M059J (cell line): Measurements from ENCODE around the gene BAG1. TPM values are rescaled to one million over a fixed set of nuclear protein-coding genes. Genes with fewer than 3 reads are reported as not detected.

Experiments
- DNase-seq: peaks from one replicate; pipeline ENCODE4 v3.0.0-alpha.2; 2012; ENCODE audit warnings: low read depth
- total RNA-seq: library from RNA; depleted of rRNA; stranded (reverse); fragments of >200 nt; shearing (Covaris generic); gene quantifications from 2 replicates; pipeline ENCODE4 v1.2.3, GENCODE V29; 2014

Gene BAG1
- total RNA-seq, 1 experiment from 2014 or later: 72.0 TPM

DNA sequence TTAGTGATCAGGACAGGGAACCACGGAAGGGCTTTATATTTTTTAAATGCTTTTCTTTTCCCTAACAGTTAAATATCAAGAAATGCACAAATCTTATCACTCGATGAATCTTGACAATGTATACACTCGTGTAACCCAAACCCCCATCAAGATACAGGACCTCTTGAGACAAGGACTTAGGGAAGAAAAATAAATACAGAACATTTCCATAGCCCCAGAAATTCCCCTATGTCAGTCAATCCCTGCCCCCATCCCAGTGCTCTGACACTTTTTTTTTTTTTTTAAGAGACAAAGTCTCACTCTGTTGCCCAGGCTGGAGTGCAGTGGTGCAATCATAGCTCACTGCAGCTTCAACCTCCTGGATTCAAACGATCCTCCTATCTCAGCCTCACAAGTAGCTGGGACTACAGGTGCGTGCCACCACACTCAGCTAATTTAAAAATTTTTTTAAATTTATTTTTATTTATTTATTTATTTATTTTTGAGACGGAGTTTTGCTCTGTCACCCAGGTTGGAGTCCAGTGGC is 21.8 kb downstream of the BAG1 start:
- DNase-seq: no peak

DNA sequence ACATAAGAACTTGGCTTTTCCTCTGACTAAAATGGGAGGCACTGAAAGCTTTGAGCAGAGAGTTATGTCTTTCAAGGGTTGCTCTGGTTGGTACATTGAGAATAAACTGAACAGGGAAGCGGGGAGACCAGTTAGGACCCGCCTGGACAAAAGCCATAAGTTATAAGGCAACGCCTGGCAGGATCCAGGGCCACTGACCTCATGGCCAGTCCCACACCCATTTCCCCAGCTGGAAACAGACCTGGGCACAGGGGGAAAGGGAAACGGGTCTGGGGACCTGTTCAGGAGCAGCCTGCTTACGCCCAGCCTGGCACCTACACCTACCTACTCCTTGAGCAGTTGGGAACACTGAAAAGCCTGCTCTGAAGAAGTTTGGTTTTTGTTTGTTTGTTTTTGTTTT is 23.2 kb downstream of the BAG1 start:
- no peak for DNase-seq

DNA sequence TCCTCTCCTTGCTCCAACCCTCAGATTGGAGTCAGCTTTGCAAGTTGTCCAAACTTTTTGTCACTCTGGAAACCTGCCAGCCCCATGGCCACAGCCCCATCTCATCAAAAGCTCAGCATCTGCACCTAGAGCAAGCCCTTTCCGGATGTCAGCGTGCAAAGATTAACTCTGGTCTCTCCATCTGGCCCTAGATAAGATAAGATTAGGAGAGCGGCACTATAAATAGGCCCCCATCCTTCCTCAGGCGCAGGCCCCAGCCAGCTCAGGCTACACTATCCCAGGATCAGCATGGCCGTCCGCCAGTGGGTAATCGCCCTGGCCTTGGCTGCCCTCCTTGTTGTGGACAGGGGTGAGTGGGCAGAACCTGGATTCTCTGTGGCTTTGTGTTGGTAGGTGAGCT is 24.6 kb downstream of the BAG1 start, which contains the start of gene SPINK4:
SPINK4 (plus strand) TSS at position 247 of the 400 bp plus-strand sequence; CDS start at position 289, 42 bp downstream.
- peak; percentile 38 for DNase-seq

DNA sequence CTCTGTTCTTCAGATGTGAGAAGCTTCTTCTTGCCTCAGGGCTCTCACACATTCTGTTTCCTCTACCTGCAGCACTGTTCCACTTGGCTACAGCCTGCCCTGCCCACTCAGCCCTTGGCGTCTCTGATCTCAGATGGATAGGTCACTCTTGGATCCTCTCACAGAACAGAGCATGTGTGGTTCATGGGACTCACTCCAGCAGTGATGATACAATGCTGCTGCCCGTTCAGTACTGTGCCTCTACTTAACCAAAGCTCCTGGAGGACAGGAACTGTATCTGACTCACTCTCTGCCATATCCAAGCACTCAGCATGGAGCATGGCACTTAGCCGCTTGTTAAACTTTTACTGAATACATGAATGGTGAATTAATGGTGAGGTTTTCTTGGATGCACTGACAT is 27.9 kb downstream of the BAG1 start:
- DNase-seq: no peak

DNA sequence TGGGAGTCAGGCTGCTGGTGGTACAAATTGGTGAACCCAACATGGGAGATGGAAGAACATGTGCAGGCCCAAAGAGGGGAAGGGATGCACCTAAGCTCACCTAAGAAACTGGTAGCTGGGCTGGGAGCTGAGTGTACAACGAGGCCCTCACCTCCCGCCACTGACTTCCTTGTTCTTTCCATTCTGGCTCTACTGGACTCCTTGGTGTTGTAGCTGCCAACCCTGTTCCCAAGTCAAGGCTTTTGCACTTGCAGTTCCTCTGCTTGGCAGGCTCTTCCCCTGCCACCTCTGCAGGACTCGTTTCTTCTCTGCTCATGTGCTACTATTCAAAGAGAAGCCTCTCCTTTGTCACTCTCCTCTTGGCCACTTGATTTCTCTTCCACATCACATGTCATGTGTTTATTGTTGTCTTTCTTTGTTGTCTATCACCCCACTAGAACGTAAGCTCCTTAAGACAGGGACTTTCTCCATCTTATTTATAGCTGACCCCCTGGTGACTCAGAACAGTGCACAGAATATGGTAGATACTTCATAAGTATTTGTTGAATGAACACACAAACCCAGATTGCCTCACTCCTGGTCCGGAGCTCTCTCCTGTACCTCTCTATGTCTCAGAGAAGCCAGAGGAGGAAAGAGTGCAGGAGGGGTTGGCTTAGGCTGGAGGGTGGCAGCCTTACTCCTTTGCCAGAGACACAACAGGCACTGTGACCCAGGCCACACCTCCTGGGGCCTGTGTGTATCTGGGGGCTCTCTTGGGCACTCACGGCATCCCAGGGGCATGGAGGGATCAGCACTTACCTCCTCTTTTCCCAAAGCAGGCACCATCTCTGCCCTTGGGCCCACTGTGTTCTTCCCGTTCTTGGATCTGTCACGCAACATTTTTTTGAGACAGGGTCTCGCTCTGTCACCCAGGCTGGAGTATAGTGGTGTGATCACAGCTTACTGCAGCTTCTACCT is 29.7 kb downstream of the BAG1 start:
- DNase-seq: peak; percentile 39

DNA sequence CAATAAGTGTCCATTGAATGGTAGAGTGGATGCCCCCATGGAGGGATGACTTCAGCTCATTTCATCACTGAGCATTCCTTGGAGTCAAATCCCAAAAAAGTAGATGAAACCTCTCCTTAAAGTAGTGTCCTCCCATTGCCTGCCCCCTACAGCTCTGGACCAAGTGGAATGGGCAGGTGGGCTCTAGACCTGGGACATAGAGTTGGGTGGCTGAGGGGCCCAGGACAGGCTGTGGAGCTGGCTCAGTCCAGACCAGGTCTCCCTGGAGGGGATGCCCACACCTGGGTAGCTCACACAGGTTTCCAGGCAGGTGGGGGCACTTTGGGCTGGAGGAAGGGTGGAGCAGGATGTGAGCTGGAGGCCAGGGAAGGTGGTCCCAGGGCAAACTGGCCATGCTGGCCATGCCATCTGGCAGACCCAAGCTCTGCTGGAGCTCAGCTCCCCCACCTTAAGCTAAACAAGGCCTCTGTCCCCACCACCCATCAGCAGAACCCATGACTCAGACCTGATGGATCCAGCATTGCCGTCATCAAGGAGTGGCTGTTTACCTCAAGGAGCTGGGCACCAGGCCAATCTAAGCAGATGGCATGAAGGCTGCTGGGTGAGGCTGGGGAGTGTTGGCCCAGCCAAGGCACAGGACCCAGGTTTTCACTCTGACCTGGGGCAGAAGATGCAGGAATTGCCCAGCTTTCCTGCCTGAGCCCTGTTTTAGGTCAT is 30.7 kb downstream of the BAG1 start:
- peak; percentile 99 for DNase-seq

DNA sequence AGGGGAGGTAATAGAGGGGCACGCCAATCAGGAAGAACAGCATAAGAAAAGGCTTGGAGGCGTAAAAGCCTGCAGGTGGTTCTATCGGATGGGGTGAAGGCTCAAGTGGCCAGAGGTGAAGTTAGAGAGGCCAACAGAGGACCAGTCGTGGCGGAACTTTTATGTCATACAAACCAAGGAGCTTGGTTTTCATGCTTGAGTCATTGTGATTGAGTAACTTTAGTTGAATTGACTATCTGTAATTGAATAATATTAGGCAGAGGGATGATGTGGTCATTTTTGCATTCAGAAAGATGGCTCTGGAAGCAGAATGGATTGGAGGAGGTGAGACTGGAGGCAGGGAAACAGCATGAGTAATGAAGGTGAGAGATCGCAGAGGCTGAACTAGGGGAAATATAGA is 31.7 kb downstream of the BAG1 start:
- DNase-seq: no peak

DNA sequence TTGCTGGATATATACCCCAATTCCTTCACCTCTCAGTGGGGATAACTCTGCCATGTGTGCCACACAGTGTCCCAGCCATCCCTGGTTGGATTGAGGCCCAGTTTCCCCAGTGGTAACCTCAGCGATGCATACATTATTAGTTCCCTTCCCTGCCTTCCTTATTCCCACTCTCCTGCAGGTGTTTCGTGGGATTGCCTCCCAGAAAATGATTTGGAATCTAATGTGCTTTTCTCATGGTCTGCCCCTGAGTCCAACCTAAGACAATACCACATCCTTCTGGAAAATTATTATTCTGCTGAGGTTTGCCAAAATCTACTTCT is 32.9 kb downstream of the BAG1 start:
- DNase-seq: no peak

DNA sequence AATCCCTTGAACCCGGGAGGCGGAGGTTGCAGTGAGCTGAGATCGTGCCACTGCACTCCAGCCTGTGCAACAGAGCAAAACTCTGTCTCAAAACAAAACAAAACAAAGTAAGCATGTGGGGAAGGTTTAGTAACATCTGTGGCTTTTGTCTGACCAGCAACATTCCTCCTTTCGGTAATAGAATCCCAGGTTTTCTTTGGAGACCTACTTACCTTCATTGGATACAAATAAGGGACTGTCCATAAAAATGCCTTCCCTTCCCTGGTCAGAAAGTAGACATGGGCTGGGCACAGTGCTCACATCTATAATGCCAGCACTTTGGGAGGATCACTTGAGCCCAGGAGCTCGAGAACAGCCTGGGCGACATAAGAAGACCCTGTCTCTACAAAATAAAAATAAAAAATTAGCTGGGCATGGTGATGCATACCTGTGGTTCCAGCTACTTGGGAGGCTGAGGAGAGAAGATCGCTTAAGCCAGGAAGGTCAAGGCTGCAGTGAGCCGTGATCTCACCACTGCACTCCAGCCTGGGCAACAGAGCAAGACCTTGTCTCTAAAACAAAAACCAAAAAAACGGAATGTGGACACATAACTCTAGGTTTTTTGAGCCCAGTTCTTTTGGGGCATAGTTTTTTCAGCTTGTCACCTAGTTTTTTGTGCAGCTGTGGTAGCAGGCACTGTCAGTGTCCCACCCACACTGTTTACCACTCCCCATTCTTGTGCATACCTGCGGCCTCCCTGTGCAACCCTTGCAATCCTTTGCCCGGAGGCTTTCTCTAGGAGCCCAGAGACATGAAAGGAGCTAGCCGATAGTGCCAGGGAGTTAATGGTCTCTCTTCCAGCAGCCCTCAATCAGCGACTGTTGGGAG is 33.5 kb downstream of the BAG1 start:
- DNase-seq: peak; percentile 76

DNA sequence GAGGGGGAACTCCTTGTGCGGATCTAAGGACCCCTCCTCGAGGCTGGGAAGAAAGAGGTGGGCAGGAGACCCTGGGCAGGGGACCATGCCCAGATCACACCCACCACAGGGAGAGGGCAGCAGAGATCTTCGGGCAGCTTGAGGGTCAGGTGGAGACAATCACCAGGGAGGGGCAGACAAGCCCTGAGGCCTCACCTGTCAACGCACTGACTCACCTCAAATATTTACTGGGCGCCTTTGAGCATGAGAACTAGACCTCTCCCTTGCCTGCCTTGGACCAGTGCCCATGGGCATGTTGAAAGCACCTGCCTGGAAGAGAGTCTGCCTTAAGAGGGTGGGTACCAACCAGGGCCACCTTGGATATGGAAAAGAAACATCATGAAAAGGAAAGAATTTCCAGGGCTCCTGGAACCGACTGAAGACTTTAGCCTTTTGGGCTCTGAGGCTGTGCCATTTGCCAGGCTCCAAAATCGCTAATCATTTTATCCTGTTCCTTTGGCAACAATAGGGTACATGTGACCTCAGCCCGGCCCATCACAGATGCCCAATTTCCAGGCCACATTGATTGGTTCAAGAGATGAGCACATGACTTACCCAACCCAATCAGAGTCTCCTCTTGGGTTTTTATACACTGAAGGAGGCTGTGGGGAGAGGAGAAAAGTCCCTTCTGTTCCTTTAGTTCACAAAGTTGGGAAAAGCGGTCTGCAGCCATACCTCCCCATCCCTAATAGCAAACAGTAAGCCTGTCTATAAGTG is 35.0 kb downstream of the BAG1 start:
- peak; percentile 76 for DNase-seq

DNA sequence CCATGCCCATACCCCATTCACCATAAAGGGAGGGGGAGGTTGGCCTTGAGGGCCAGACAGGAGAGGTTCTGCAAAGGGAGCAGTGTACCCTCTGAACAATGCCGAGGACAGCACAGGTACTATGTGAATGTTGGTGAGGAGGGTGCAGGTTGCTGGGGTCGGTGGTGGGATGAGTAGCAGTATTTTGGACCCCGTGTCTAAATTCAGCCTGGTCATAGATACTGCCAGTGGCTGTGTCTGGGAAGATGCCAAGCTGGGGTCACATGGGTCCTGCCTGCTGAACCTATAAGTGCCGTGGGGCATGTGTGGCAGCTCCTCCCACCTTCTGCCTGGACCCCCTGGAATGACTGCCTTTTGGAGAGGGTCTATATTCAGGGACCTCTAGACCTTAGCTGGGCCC is 35.9 kb downstream of the BAG1 start:
- DNase-seq: no peak

DNA sequence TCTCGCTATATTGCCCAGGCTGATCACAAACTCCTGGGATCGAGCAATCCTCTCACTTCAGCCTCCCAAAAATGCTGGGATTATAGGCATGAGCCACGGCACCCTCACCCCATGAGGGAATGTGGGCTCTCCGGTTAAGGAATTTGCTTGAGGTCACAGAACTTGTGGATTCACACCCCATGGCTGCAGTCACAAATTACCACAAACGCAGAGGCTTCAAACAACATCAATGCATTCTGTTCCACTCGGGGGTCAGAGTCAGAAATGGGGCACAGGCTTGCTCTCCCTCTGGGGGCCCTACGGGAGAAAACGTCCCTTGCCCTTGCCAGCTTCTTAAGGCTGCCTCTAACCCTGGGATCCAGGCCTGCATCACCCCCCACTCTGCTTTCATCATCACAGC is 36.8 kb downstream of the BAG1 start:
- no peak for DNase-seq

DNA sequence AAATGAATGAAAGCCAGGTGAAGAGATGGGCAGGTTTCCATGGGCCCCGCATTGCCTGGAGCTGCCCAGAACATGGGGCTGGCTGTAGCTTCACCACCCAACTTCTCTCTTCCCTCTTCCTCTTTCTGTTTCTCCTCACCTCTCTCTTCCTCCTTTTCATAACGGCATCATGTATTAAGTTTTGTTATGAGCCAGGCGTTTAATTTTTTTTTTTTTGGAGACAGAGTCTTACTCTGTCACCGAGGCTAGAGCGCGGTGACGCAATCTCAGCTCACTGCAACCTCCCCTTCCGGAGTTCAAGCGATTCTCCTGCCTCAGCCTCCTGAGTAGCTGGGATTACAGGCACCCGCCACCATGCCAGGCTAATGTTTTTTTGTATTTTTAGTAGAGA is 37.5 kb downstream of the BAG1 start:
- no peak for DNase-seq

DNA sequence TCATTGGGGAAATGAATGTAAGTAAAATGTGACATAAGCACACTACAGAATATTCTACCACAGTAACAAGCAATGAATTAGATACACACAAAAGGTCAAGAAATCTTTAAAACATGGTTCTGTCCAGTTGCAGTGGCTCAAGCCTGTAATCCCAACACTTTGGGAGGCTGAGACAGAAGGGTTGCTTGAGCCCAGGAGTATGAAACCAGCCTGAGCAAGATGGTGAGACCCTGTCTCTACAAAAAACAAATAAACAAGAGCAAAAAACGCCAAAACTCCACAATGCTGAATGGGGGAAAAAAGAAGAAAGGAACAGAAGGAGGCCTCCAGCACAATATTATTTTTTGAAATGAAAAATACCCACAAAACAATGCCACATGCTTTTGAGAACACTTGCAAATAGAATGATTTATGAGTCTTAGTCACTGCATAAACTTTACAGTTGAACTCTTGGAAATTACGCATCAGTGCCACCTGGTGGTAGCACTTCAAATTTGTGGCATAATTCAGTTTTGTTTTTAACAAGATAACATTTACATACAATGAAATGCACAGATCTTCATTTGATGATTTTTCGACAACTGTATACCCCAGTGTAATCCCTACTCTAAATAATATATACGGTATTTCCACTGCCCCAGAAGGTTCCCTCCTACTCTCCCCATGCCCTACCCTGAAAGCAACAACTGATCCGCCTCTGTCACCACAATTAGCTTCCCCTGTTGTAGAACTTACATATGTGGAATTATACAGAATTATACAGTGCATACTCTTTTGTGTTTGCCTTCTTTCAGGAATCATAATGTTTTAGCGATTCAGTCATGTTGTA is 39.0 kb downstream of the BAG1 start:
- DNase-seq: peak; percentile 78

DNA sequence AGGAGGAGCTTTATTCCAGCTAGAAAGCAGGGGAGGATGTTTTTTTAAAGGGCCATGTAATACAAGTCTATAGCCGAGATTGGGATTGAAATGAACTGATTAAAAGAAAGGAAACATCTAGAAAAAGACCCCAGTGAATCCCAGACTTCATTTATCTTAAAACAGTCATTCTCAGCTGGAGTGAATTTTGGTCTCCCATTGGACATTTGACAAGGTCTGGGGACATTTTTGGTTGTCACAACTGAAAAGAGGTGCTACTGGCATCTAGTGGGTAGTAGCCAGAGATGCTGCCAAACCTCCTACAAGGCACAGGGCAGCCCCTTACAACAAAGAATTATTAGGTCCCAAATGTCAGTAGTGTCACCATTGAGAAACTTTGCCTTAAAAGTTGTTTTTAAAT is 40.8 kb downstream of the BAG1 start:
- peak; percentile 28 for DNase-seq

DNA sequence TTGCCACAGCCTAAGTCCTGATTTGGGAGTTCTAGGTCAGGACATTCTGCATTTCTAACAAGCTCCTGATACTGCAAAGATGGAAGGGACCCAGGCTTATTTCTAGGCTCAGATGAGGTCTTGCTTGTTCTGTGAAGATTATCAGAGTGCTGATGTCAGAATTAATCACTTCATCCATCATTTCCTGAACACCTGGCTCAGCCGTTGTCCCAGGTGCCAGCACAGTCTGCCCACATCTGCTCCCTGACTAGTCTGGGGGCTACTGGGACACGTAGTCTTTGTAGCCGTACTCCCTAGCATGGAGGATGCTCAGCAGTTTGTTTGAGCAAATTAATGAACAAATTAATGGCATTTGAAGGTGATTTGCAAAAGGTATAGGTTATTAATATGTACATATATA is 42.5 kb downstream of the BAG1 start:
- DNase-seq: no peak

DNA sequence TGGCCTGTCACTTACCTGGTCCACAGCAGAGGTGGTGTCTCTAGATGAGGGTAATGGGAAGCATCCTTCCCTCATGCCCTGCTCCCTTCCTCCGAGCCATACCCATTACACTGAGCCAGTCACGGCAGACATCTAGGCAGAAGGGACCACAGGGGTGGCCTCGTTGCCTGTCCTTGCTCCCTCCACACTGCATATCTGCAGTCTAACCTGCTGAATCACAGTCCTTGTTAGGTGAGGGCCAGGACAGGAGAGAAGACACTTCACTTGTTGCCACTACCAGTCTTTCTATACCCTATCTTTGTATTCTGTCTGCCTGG is 43.0 kb downstream of the BAG1 start:
- no peak for DNase-seq

DNA sequence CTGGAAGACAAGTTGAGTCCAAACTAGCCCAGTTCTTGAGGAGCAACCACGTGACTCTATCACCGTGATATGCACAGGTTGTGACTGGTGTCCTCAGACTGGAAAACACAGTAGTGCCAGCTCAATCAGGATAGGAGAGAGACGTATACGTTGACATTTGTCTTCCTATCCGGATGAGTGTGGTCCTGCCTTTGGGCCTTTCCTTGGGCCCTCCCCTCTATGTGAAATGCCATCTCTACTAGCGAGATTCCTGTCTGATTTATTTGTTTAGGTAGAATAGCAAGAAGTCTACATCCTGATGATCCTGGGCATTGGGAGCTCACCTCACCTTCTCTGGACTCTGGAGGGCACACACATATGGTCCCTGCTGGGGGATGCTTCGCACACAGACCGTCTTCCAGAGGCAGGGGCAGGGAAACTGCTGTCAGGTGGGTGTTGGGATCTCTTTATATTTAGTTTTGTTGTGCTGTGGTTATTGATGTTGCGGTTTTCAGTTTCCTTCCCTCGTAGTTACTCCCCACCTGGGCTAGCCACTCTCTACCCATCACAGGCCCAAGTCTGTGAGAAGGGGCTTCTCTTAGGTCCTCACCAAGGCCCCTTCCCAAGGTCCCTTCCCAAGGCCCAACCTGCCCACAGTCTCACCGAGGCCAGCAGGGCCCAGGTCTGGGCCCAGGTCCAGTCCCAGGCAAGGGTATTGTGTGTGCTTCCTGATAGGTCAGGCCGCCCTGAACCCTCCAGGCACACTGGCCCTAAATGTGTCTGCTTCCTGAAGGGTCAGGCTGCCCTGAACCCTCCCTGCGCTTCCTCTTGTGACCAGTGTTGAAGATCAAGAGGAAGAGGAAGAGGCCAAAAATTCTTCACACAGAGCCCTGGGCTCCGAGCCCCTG is 43.6 kb downstream of the BAG1 start:
- no peak for DNase-seq

DNA sequence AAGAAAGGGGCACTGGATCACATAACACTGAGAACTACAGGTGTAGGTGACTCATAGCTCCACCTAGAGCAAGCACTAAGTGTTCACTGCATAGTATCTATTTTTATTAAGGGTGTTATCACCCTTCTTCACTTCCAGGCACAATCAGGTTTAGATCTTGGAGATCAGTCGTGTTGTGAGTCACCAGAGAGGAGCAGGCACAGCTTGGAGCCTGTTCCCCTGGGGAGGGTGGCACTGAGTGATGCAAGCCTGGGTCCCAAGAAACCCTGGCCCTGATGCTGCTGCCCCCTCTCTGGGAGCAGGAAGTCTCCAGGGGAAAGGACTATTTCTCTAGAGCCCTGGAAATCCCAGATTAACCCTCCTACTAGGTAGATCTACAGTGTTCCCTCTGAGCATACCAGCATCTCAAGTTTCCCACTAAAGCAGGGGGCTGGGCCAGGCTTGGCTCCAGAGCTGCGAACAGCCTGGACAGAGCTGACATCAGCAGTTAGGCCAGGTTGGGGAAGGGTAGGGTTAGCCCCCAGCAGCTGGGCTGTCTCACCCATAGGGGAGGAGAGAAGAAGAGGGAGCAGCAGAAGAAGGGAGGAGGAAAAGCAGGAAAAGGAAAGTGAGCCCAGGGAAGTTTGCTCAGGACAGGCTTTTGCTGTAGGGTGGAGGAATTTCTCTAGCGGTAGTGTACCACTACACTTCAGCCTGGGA is 52.7 kb downstream of the BAG1 start:
- peak; percentile 47 for DNase-seq
